Osteoblast (primary cell): ENCODE data around the gene NUDT8. TPM values are rescaled to one million over a fixed set of nuclear protein-coding genes. Genes with fewer than 3 reads are reported as not detected.

Source experiments
- DNase-seq: peaks from one replicate; pipeline ENCODE4 v3.0.0; 2011; ENCODE audit warnings: low spot score, mixed read lengths; ENCODE audit not compliant: insufficient read length; ENCODE audit errors: missing footprints
- H2AFZ ChIP-seq: 2 replicates; pipeline ENCODE4 v1.6.0; 2011; ENCODE audit warnings: mild to moderate bottlenecking, low read length
- H3K27ac ChIP-seq: 2 replicates; pipeline ENCODE4 v1.5.1; 2011; ENCODE audit warnings: mild to moderate bottlenecking, low read depth, low read length, moderate library complexity
- H3K27me3 ChIP-seq: 2 replicates; pipeline ENCODE4 v1.6.0; 2012; ENCODE audit warnings: mild to moderate bottlenecking, control low read depth, inconsistent platforms, low read length, moderate library complexity; ENCODE audit not compliant: insufficient read depth
- H3K36me3 ChIP-seq: 2 replicates; pipeline ENCODE4 v1.5.1; 2011; ENCODE audit warnings: mild to moderate bottlenecking, low read length, control low read depth, moderate library complexity; ENCODE audit not compliant: insufficient read depth
- H3K4me1 ChIP-seq: 2 replicates; pipeline ENCODE4 v1.5.1; 2011; ENCODE audit warnings: mild to moderate bottlenecking, low read length, control low read depth, moderate library complexity; ENCODE audit not compliant: insufficient read depth
- H3K4me2 ChIP-seq: 2 replicates; pipeline ENCODE4 v1.6.0; 2011; ENCODE audit warnings: mild to moderate bottlenecking, low read length; ENCODE audit not compliant: insufficient read depth
- H3K4me3 ChIP-seq: fragments of 200-600 bp; sonication (generic); 3 replicates; pipeline ENCODE4 v1.5.1; 2012; ENCODE audit warnings: mild to moderate bottlenecking, low read length, inconsistent platforms; ENCODE audit not compliant: insufficient read depth
- H3K79me2 ChIP-seq: 2 replicates; pipeline ENCODE4 v1.6.0; 2012; ENCODE audit warnings: mild to moderate bottlenecking, low read length, control low read depth, inconsistent platforms; ENCODE audit not compliant: insufficient read depth
- H3K9me3 ChIP-seq: 2 replicates; pipeline ENCODE4 v1.5.1; 2011; ENCODE audit warnings: low read depth, low read length, control low read depth
- H4K20me1 ChIP-seq: 2 replicates; pipeline ENCODE4 v1.6.0; 2012; ENCODE audit warnings: mild to moderate bottlenecking, low read length, control low read depth; ENCODE audit not compliant: insufficient read depth
- CTCF ChIP-seq: IDR thresholded peaks from 2 replicates; pipeline ENCODE4 v1.5.1; 2011; ENCODE audit warnings: mild to moderate bottlenecking, low read depth, low read length, moderate library complexity; ENCODE audit errors: extremely low read depth
- total RNA-seq: library from RNA; depleted of rRNA; stranded (reverse); fragments of >200 nt; gene quantifications from 2 replicates; pipeline ENCODE4 v1.2.3, GENCODE V29; 2012

The NUDT8 gene
- total RNA-seq, 1 donor, result 4.7 TPM

GRCh38 chr11:67636962-67637361, 7.2 kb upstream of the NUDT8 start:
- Histone ChIP-seq H3K4me2 (no peak overlapping the region), H3K27me3 (no peaks in the 10 kb centered on the region), H3K36me3 (no peaks in the 10 kb centered on the region), H2AFZ (no peak overlapping the region), H3K4me3 (no peak overlapping the region), H4K20me1 (no peaks in the 10 kb centered on the region), H3K79me2 (no peaks in the 10 kb centered on the region), H3K27ac (no peak overlapping the region), H3K4me1 (no peaks in the 10 kb centered on the region), H3K9me3 (no peaks in the 10 kb centered on the region)
- no peak for TF ChIP-seq CTCF
- DNase-seq, result peak; percentile 48

GRCh38 chr11:67635231-67635521, 5.4 kb upstream of the NUDT8 start:
- no peaks in the 10 kb centered on the region for H4K20me1 ChIP-seq
- H2AFZ ChIP-seq, result no peak overlapping the region
- H3K27me3 ChIP-seq, result no peaks in the 10 kb centered on the region
- H3K4me2 ChIP-seq, result no peak overlapping the region
- peaks cover 5% of the 10 kb centered on the region for H3K4me1 ChIP-seq
- no peak overlapping the region for H3K27ac ChIP-seq
- no peak overlapping the region for H3K4me3 ChIP-seq
- no peak for DNase-seq
- no peaks in the 10 kb centered on the region for H3K9me3 ChIP-seq
- no peak for TF ChIP-seq CTCF
- H3K79me2 ChIP-seq, result no peaks in the 10 kb centered on the region
- no peaks in the 10 kb centered on the region for H3K36me3 ChIP-seq

DNA sequence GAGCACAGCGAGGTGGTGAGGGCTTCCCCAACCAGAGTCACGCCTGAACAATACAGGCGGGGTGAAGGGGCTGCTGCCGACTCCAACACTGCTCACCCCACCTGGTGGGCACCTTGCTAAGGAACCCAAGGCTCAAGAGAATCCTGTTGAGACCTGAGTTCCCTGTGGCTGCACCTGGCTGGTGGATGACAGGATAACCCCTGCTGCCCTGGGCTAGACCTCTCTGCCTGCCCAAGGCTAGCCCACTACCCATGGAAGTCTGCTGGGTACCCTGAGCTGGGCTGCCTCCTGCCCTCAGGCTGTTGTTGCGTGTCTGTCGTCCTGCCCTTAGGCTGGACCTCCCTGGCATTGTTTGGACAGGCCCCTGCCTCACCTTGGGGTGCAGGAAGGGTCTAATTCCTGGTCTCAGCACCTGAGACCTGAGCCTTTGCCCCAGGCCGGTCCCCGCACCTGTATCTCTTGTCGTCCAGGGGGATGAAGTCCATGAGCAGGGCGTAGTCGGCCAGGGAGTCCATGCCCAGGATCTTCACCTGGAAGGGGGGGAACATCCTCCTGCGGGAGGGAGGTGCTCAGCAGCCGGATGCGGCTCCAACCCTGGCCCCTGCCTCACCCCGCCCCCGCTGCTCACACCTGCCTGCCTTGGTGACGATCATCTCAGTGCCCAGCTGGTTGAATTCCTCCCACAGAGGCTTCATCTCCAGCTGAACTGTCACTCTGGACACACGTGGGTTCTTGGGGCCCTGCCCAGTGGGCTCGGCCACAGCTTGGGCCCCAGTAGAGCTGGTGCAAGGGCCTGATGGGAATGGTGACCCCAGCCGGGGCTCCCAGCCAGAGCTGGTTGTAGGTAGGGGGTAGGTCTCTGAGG, 4.9 kb upstream of the NUDT8 start:
- H3K27me3 ChIP-seq, result no peaks in the 10 kb centered on the region
- H4K20me1 ChIP-seq, result no peaks in the 10 kb centered on the region
- no peaks in the 10 kb centered on the region for H3K9me3 ChIP-seq
- TF ChIP-seq CTCF, result no peak
- no peak overlapping the region for H3K4me3 ChIP-seq
- peaks cover 5% of the 10 kb centered on the region for H3K4me1 ChIP-seq
- no peak overlapping the region for H3K27ac ChIP-seq
- no peak overlapping the region for H3K4me2 ChIP-seq
- no peak overlapping the region for H2AFZ ChIP-seq
- no peaks in the 10 kb centered on the region for H3K79me2 ChIP-seq
- H3K36me3 ChIP-seq, result no peaks in the 10 kb centered on the region
- peak; percentile 75 for DNase-seq

GRCh38 chr11:67633758-67634365, 4.1 kb upstream of the NUDT8 start:
- no peak for TF ChIP-seq CTCF
- Histone ChIP-seq H3K79me2 (no peaks in the 10 kb centered on the region), H3K4me1 (peaks cover 5% of the 10 kb centered on the region), H3K27me3 (no peaks in the 10 kb centered on the region), H3K36me3 (no peaks in the 10 kb centered on the region), H3K4me2 (no peak overlapping the region), H3K9me3 (no peaks in the 10 kb centered on the region), H3K4me3 (no peak overlapping the region), H4K20me1 (no peaks in the 10 kb centered on the region), H3K27ac (no peak overlapping the region), H2AFZ (no peak overlapping the region)
- DNase-seq, result peak; percentile 72
